ENCODE measurements around the gene GREB1.

Gene GREB1

GRCh38 chr2:11513319-11513718, 20.5 kb upstream of the GREB1 start:
- no peak for DNase-seq

GRCh38 chr2:11514081-11514730, 19.6 kb upstream of the GREB1 start:
- DNase-seq = no peak

GRCh38 chr2:11514904-11515303, 18.9 kb upstream of the GREB1 start:
- DNase-seq = no peak

DNA sequence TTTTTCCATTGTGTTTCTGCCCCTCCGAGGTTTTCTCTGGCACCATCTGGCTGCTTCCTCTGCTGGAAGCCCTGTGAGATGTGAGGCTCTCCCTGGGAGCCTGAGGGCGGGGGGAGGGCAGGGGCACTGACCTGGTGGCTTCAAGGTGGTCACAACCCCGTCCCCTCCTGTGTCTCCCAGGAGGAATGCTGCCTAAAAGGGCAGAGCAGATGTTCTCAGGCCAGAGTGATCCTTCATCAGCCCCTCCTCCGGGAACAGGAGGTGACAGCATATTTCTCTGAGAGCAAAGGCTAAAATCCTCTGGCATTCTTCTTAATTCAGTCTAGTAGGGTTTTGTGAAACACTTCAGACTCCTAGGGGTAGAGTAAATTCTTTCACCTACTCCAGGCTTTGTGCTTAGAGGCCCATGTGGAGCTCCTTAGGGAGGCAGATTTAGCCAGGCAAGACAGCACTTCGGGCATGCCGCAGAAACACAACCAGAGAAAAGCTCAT, 18.3 kb upstream of the GREB1 start:
- DNase-seq = no peak

DNA sequence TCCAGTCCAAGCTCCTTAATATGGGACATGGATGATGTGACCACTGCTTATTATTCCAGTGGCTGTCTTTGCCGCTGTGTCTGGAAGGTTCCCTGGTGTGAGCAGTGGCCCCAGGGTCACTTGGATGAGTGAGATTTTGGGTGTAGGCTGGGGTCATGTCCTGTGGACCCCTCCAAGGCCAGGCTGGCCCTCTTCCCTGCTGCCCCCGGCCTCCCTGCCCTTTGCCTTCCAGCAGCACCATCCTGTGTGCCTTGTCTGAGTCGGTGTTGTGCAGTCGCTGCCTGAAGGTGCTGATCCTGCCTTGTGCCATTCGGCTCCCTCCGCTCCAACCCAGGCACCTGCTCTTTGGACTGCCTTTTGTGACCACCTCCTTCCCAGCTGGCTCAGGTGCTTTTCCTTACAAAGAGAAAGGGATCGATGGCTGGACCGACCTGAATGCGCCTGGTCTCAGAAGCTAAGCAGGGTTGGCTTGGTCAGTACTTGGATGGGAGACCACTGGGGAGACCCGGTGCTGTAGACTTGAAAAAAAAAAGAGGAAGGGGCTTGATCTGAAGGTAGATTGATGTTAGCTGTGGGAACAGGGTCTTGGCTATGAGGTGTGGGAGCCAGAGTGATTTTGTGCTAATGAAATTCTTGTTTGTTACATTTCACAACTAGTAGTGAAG, 16.7 kb upstream of the GREB1 start:
- DNase-seq = no peak

GRCh38 chr2:11517906-11518305, 15.9 kb upstream of the GREB1 start:
- DNase-seq = no peak

- no peak for DNase-seq
These were observed 13.7 kb upstream of the GREB1 start for GRCh38 chr2:11520092-11520693.

DNA sequence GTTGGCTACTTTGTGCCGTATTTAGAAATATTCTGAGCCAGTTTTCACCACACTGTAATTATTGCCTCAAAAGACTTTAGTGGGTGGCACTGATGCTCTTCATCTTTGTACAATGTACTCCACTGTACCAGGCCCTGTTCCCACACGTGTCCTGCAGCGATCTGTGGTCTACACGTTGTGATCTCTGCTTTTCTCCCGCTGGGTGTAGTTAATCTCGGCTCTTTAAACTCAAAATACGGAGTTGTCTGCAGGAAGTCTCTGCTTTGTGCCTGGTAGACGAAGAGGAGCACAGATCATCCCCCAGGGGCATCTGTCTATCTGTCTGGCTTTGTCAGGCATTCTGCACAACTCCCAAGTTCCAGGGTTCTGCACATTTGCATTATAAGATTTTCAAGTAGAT, 12.1 kb upstream of the GREB1 start:
- DNase-seq = no peak

GRCh38 chr2:11524470-11524869, 9.4 kb upstream of the GREB1 start:
- DNase-seq = no peak

GRCh38 chr2:11525762-11526161, 8.1 kb upstream of the GREB1 start:
- DNase-seq = no peak

GRCh38 chr2:11527001-11527400, 6.8 kb upstream of the GREB1 start:
- no peak for DNase-seq

- DNase-seq = no peak
These were observed 5.6 kb upstream of the GREB1 start for GRCh38 chr2:11528228-11528627.

DNA sequence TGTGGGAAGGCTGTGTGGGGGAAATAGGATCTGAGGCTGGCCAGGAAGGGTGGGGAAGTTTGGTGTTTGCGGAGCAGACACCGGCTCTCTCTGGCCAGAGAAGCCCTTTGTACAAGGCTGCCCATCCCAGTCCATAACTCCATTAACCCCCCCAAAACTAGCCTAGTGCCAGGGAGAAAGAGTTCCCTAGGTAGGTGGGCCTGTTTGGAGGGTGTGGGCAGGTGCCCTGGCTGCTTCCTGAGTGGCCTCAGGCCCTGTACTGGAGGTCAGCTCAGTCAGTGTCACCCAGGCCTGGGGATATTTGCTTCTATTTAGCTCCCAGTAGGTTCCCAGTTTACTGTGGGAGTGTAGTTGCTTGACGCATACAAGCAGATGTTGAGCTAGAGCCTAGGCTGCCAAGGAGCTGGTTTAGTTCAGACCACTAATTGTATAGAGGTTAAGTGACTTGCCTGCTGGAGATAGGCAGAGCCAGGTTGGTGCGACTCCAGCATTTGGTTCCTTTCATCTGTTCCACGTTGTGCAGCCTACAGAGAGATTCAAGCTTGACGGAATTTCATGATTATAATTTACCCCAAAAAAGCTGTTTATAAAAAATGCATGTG, 2.9 kb upstream of the GREB1 start:
- DNase-seq = no peak

DNA sequence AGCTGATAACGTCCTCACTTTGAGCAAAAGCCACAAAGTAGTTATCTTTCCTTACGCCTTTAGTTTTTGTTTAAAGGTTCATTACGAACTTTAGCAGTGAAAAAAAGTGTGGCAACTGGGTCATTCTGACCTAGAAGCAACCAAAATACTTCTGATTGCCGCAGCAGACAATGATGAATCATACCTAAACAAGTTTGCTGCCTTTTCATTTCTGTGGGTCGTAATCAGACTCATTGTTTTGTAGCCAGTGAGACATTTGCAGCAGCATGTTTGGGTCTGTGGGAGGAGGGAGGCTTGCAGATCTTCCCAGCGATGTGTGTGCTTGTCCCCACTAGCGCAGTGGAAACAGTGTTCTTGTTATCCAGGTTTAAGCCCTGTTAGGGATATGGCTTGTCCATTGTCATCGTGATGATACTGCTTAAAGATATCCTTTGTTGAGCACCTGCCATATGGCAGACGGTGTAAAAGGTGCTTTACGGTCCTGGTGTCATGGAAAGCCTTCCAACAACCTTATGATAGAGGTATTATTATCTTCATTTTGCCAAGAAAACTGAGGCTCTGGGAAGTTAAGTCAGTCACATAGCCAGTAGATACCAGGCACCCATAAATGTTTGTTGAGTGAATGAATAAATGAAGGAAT, 1.3 kb upstream of the GREB1 start:
- DNase-seq = no peak

- DNase-seq = no peak
These were observed 363 bp downstream of the GREB1 start for GRCh38 chr2:11534071-11534745.

DNA sequence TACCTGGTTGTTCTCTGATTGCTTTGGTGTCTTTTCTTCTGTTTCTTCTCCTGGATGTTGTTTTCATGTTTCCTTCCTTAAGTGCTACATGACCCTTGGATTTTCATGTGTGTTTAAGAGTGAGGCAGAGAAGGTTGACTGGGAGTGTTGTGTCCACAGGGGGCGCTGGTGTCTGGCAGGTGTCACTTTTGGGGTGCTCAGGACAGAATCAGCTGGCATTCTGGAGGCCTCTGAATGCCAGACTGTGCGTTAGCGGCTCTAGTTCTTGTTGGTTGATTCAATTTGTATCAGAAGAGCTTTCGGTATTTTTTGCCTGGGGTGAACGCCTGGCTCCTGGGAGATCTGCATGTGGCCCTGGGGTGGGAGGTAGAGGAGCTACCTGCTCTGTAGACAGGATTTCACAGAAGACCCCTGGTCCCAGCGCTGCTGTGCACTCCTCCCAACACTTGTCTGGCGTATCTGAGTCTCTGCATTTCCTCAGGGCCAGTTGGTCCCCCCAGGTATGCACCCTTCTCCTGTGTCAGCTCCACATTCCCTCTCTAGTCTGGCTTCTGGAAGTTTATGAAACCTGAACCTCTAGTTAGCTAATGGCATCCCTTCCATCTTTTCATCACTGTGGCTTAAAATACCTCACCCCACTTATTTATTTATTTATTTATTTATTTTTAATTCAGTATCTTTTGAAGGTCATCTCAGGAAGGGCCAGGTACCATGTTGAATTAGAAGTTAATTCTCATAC, 1.1 kb downstream of the GREB1 start:
- DNase-seq = no peak

GRCh38 chr2:11535899-11536344, 2.1 kb downstream of the GREB1 start:
- DNase-seq = peak; percentile 57

GRCh38 chr2:11537951-11538350, 4.1 kb downstream of the GREB1 start:
- DNase-seq = peak; percentile 62

DNA sequence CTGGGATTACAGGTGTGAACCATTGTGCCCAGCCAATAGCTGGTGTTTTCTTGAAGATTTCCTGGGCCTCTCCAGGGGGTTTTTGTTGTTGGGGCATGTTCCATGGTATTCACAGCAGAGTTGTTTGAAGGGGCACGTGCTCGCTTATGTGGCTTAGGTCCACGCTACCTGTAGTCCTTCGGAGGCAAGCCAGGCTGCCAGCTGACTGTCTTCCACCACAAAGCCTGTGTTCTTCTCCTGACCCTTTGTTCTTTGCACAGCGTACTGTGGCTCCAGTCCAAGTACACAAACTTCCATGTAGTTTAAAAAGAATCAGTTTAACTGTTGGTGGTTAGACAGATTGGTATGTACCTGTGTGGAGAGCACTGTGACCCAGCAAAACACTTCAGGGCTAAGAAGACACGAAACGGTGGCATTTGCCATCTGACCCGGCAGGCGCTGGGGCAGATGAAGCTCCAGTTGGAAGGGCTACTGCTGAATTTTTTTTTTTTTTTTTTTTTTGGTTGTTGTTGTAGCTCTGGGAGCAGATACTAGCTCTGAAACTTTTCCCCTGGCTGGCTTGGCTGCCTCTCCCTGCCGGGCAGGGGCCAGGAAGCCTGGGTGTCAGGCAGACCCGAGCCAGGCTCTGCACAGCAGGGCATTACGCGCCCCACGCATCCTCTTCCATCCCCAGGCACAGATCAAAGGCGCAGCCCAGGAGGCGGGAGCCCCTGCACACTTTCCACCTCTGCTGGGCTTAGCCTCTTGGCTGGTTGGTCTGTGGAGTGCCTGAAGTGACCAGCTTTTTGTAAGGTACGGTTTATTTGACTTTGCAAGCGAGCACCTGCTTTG, 5.7 kb downstream of the GREB1 start:
- peak; percentile 96 for DNase-seq

DNA sequence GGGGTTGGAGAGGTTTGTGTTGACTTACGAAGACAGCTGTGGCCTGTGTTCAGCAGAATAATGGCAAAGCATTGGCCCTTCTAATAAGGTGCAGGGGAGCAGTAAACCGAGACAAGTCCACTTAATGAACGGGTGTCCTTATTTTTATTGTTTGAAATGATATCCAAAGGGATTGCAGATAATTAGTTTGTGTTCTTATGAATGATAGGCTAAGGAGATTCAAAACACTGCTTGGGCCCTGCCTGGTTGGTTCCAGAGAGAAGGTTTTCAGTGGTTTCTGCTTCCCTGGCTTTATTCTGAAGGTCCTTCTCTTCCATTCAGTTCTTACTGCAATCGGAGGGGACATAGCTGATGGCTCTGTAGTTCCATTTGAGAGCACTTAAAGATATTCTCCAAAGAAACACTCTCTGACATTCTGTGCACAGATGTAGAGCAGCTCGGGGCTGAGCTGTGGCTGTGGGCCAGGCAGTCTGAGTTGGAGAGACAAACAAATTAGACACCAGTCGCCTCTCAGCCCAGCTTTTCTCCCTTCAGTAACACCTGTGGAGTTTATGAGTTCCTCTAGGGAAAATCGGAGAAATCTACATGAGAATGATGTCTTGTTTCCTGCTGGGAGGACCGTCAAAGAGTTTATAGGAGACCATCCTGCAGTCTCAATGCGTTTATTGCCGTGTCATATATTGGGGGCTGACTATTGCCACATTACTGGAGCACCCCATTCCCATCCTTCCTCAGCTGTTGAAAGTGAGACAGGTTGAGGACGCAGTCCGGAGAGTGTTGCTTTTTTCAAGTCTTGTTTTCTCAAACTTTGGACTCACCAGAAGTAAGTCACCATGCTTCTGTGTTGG, 6.5 kb downstream of the GREB1 start:
- peak; percentile 85 for DNase-seq

Data from NCI-H345 (cell line).